Mesenchymal stem cell (in vitro differentiated cells and primary cell): ENCODE data around the gene SLC6A3.
"Not testable (repeated sequence)": the region's sequence is repeated elsewhere in the genome, so short reads cannot be mapped to it uniquely, and the experiment has no call there.

Experiments
- DNase-seq: peaks from one replicate; pipeline ENCODE4 v3.0.0-alpha.2; 2013
- H2AFZ ChIP-seq: one replicate; pipeline ENCODE4 v1.6.1; 2013; ENCODE audit warnings: low read depth, mild to moderate bottlenecking, control low read depth, inconsistent platforms, low read length, moderate library complexity
- H2AK5ac ChIP-seq: 2 replicates; pipeline ENCODE4 v1.6.1; 2013; ENCODE audit warnings: low read length, moderate library complexity, mild to moderate bottlenecking, inconsistent platforms; ENCODE audit not compliant: severe bottlenecking
- H2BK120ac ChIP-seq: one replicate; pipeline ENCODE4 v1.6.1; 2013; ENCODE audit warnings: low read depth, mild to moderate bottlenecking, inconsistent platforms, low read length, moderate library complexity
- H2BK12ac ChIP-seq, 2 experiments: one replicate each; pipeline ENCODE4 v1.6.1; 2013; ENCODE audit warnings: inconsistent platforms in 2 of 2, low read length in 2 of 2, mild to moderate bottlenecking in 2 of 2, moderate library complexity in 2 of 2, control low read depth in 1 of 2
- H2BK15ac ChIP-seq: one replicate; pipeline ENCODE4 v1.6.1; 2013; ENCODE audit warnings: mild to moderate bottlenecking, low read depth, inconsistent platforms; ENCODE audit not compliant: poor library complexity, severe bottlenecking
- H2BK5ac ChIP-seq: 2 replicates; pipeline ENCODE4 v1.6.1; 2013; ENCODE audit warnings: low read depth, mild to moderate bottlenecking, low read length, control low read depth, inconsistent platforms; ENCODE audit not compliant: poor library complexity, severe bottlenecking
- H3K14ac ChIP-seq, 2 experiments: one replicate each; pipeline ENCODE4 v1.6.1; 2013; ENCODE audit warnings: inconsistent platforms in 2 of 2, low read length in 2 of 2, control low read depth in 1 of 2, mild to moderate bottlenecking in 1 of 2, moderate library complexity in 1 of 2
- H3K18ac ChIP-seq, 2 experiments: one replicate each; pipeline ENCODE4 v1.6.1; 2013; ENCODE audit warnings: inconsistent platforms in 2 of 2, low read length in 2 of 2, control low read depth in 1 of 2, low read depth in 1 of 2, mild to moderate bottlenecking in 1 of 2
- H3K23ac ChIP-seq, 2 experiments: one replicate each; pipeline ENCODE4 v1.6.1; 2013; ENCODE audit warnings: inconsistent platforms in 2 of 2, low read length in 2 of 2, mild to moderate bottlenecking in 2 of 2, moderate library complexity in 2 of 2, control low read depth in 1 of 2
- H3K27ac ChIP-seq: 2 replicates; pipeline ENCODE4 v1.5.1; 2013; ENCODE audit warnings: mild to moderate bottlenecking, moderate library complexity, low read length, control low read depth, inconsistent platforms; ENCODE audit not compliant: poor library complexity, severe bottlenecking
- H3K27me3 ChIP-seq, 2 experiments: 2 replicates each; pipeline versions ENCODE4 v1.6.1 to v1.7.0; 2013; ENCODE audit warnings: low read length in 2 of 2, mild to moderate bottlenecking in 2 of 2, moderate library complexity in 2 of 2, control low read depth in 1 of 2, inconsistent platforms in 1 of 2; ENCODE audit not compliant: control insufficient read depth in 1 of 2, insufficient read depth in 1 of 2
- H3K36me3 ChIP-seq, 2 experiments: 2 replicates each; pipeline versions ENCODE4 v1.6.1 to v1.7.0; 2013; ENCODE audit warnings: low read length in 2 of 2, control low read depth in 1 of 2, inconsistent platforms in 1 of 2, low read depth in 1 of 2, mild to moderate bottlenecking in 1 of 2; ENCODE audit not compliant: insufficient read depth in 2 of 2, control insufficient read depth in 1 of 2
- H3K4ac ChIP-seq, 2 experiments: one replicate each; pipeline ENCODE4 v1.6.1; 2013; ENCODE audit warnings: inconsistent platforms in 2 of 2, low read length in 2 of 2, mild to moderate bottlenecking in 2 of 2, moderate library complexity in 2 of 2, control low read depth in 1 of 2, low read depth in 1 of 2
- H3K4me1 ChIP-seq: 2 replicates; pipeline ENCODE4 v1.6.1; 2013; ENCODE audit warnings: low read depth, low read length, control low read depth; ENCODE audit not compliant: control insufficient read depth, insufficient read depth
- H3K4me2 ChIP-seq: 2 replicates; pipeline ENCODE4 v1.6.1; 2013; ENCODE audit warnings: low read length, mild to moderate bottlenecking, inconsistent platforms; ENCODE audit not compliant: poor library complexity, severe bottlenecking
- H3K4me3 ChIP-seq, 2 experiments: 2 replicates each; pipeline versions ENCODE4 v1.5.1 to v1.7.0; 2013; ENCODE audit warnings: low read length in 2 of 2, mild to moderate bottlenecking in 2 of 2, control low read depth in 1 of 2, low read depth in 1 of 2; ENCODE audit not compliant: insufficient read depth in 1 of 2
- H3K79me1 ChIP-seq: replicated peaks from 2 replicates; pipeline ENCODE4 v1.6.1; 2013; ENCODE audit warnings: mild to moderate bottlenecking, control low read depth, low read length, inconsistent platforms; ENCODE audit not compliant: poor library complexity, severe bottlenecking
- H3K9ac ChIP-seq: 2 replicates; pipeline ENCODE4 v1.7.0; 2013; ENCODE audit warnings: mild to moderate bottlenecking, low read length, moderate library complexity
- H3K9me3 ChIP-seq: 2 replicates; pipeline ENCODE4 v1.7.0; 2013; ENCODE audit warnings: mild to moderate bottlenecking, low read length; ENCODE audit not compliant: control insufficient read depth
- H4K8ac ChIP-seq: one replicate; pipeline ENCODE4 v1.6.1; 2013; ENCODE audit warnings: inconsistent platforms, mild to moderate bottlenecking, low read length, moderate library complexity
- H4K91ac ChIP-seq: one replicate; pipeline ENCODE4 v1.6.1; 2013; ENCODE audit warnings: mild to moderate bottlenecking, low read length, inconsistent platforms
- WGBS: methylation state at CpG from one replicate; pipeline ENCODE4 v1.1.7; 2013; ENCODE audit warnings: mixed read lengths; 5-methylcytosine and 5-hydroxymethylcytosine counted together

Gene SLC6A3

GRCh38 chr5:1428107-1428506, 17.1 kb downstream of the SLC6A3 start:
- Histone ChIP-seq H3K27me3 (peaks cover 0 to 3% of the 10 kb centered on the region in 2 experiments), H2BK120ac (no peak overlapping the region), H2AFZ (no peak overlapping the region), H2BK12ac (no peak overlapping the region), H2BK15ac (no peak overlapping the region), H2AK5ac (no peak overlapping the region), H3K14ac (no peak overlapping the region), H3K4me1 (no peaks in the 10 kb centered on the region), H4K91ac (no peak overlapping the region), H3K9ac (no peak overlapping the region), H3K27ac (no peak overlapping the region), H3K4ac (no peak overlapping the region), H2BK5ac (no peak overlapping the region), H4K8ac (no peak overlapping the region), H3K36me3 (no peaks in the 10 kb centered on the region), H3K9me3 (peaks cover 50% of the 10 kb centered on the region), H3K79me1 (no peaks in the 10 kb centered on the region), H3K4me3 (peak overlapping the region in 1 of 2 experiments; percentile 31), H3K4me2 (no peak overlapping the region), H3K18ac (no peak overlapping the region), H3K23ac (no peak overlapping the region)
- DNase-seq: no peak
- WGBS: 58% methylated on average over 1 of the region's 1 CpG

GRCh38 chr5:1424716-1425115, 20.5 kb downstream of the SLC6A3 start:
- Histone ChIP-seq H3K23ac (no peak overlapping the region), H3K27me3 (peaks cover 3% of the 10 kb centered on the region in 2 experiments), H2BK12ac (no peak overlapping the region), H3K4ac (no peak overlapping the region), H3K79me1 (no peaks in the 10 kb centered on the region), H3K9me3 (peaks cover 43% of the 10 kb centered on the region), H2AFZ (no peak overlapping the region), H3K9ac (no peak overlapping the region), H4K8ac (no peak overlapping the region), H2BK15ac (no peak overlapping the region), H2BK5ac (no peak overlapping the region), H3K4me3 (no peak overlapping the region), H3K4me1 (no peaks in the 10 kb centered on the region), H3K18ac (no peak overlapping the region), H3K36me3 (no peaks in the 10 kb centered on the region), H2AK5ac (no peak overlapping the region), H3K14ac (no peak overlapping the region), H3K4me2 (no peak overlapping the region), H3K27ac (no peak overlapping the region), H2BK120ac (no peak overlapping the region), H4K91ac (no peak overlapping the region)
- 89% methylated on average over 9 of the region's 9 CpGs for WGBS
- DNase-seq: no peak

GRCh38 chr5:1423901-1424603, 21.2 kb downstream of the SLC6A3 start:
- WGBS: 84% methylated on average over 19 of the region's 19 CpGs
- no peak overlapping the region for H3K14ac ChIP-seq
- no peak overlapping the region for H4K8ac ChIP-seq
- H3K4me3 ChIP-seq: no peak overlapping the region
- H3K9me3 ChIP-seq: peaks cover 36% of the 10 kb centered on the region
- DNase-seq: no peak
- H3K4ac ChIP-seq: no peak overlapping the region
- no peak overlapping the region for H3K4me2 ChIP-seq
- no peaks in the 10 kb centered on the region for H3K36me3 ChIP-seq
- H2BK120ac ChIP-seq: no peak overlapping the region
- H2BK12ac ChIP-seq: no peak overlapping the region
- H3K4me1 ChIP-seq: no peaks in the 10 kb centered on the region
- H3K79me1 ChIP-seq: no peaks in the 10 kb centered on the region
- no peak overlapping the region for H3K18ac ChIP-seq
- H2BK5ac ChIP-seq: no peak overlapping the region
- H2BK15ac ChIP-seq: no peak overlapping the region
- H2AK5ac ChIP-seq: no peak overlapping the region
- H3K9ac ChIP-seq: no peak overlapping the region
- H3K27me3 ChIP-seq: peaks cover 3 to 10% of the 10 kb centered on the region in 2 experiments
- no peak overlapping the region for H4K91ac ChIP-seq
- no peak overlapping the region for H3K27ac ChIP-seq
- no peak overlapping the region for H2AFZ ChIP-seq
- no peak overlapping the region for H3K23ac ChIP-seq

DNA sequence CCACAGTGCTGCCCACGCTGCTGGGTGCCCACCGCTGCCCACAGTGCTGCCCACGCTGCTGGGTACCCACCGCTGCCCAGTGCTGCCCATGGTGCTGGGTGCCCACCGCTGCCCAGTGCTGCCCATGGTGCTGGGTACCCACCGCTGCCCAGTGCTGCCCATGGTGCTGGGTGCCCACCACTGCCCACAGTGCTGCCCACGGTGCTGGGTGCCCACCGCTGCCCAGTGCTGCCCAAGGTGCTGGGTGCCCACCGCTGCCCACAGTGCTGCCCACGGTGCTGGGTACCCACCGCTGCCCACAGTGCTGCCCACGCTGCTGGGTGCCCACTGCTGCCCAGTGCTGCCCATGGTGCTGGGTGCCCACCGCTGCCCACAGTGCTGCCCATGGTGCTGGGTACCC, 22.7 kb downstream of the SLC6A3 start:
- DNase-seq, H3K79me1 ChIP-seq, H3K27ac ChIP-seq, H3K23ac ChIP-seq, H3K4me3 ChIP-seq, H2AFZ ChIP-seq, H3K4me1 ChIP-seq, H2BK120ac ChIP-seq, H4K8ac ChIP-seq, H3K4ac ChIP-seq, H3K27me3 ChIP-seq, H2BK5ac ChIP-seq, H3K9ac ChIP-seq, H4K91ac ChIP-seq, H3K18ac ChIP-seq, H3K36me3 ChIP-seq, H2BK12ac ChIP-seq, H2AK5ac ChIP-seq, H3K14ac ChIP-seq, H3K4me2 ChIP-seq, H2BK15ac ChIP-seq: not testable (repeated sequence)
- 85% methylated on average over 12 of the region's 13 CpGs for WGBS
- peaks cover 21% of the 10 kb centered on the region for H3K9me3 ChIP-seq
